HEK293 (cell line): ENCODE data around the gene NOVA2.

Experiments
- EGR2 ChIP-seq: fragments of 450-650 bp; formaldehyde crosslinking; IDR thresholded peaks from 2 replicates; pipeline ENCODE4 v1.5.1; 2016; ENCODE audit warnings: low read depth, missing biosample characterization, missing genetic modification characterization
- GLI4 ChIP-seq: fragments of 450-650 bp; formaldehyde crosslinking; IDR thresholded peaks from 2 replicates; pipeline ENCODE4 v1.5.1; 2016; ENCODE audit warnings: missing biosample characterization, missing genetic modification characterization
- KLF16 ChIP-seq: fragments of 450-650 bp; formaldehyde crosslinking; IDR thresholded peaks from 2 replicates; pipeline ENCODE4 v1.5.1; 2017; ENCODE audit warnings: missing biosample characterization, missing genetic modification characterization
- KLF8 ChIP-seq: fragments of 450-650 bp; formaldehyde crosslinking; IDR thresholded peaks from 2 replicates; pipeline ENCODE4 v1.5.1; 2016; ENCODE audit warnings: missing biosample characterization, missing genetic modification characterization
- ZBTB48 ChIP-seq: fragments of 450-650 bp; formaldehyde crosslinking; IDR thresholded peaks from 2 replicates; pipeline ENCODE4 v1.5.1; 2016; ENCODE audit warnings: missing biosample characterization, missing genetic modification characterization
- ZFP37 ChIP-seq: fragments of 450-650 bp; formaldehyde crosslinking; IDR thresholded peaks from 2 replicates; pipeline ENCODE4 v1.5.1; 2016; ENCODE audit warnings: missing biosample characterization, missing genetic modification characterization
- ZNF133 ChIP-seq: fragments of 450-650 bp; formaldehyde crosslinking; IDR thresholded peaks from 2 replicates; pipeline ENCODE4 v1.5.1; 2016; ENCODE audit warnings: missing biosample characterization, missing genetic modification characterization
- ZNF169 ChIP-seq: fragments of 450-650 bp; formaldehyde crosslinking; IDR thresholded peaks from 2 replicates; pipeline ENCODE4 v1.5.1; 2016; ENCODE audit warnings: missing biosample characterization, missing genetic modification characterization
- ZNF24 ChIP-seq: fragments of 450-650 bp; formaldehyde crosslinking; IDR thresholded peaks from 2 replicates; pipeline ENCODE4 v1.5.1; 2016; ENCODE audit warnings: missing biosample characterization, missing genetic modification characterization
- ZNF600 ChIP-seq: fragments of 450-650 bp; formaldehyde crosslinking; IDR thresholded peaks from 2 replicates; pipeline ENCODE4 v1.5.1; 2016; ENCODE audit warnings: missing biosample characterization, missing genetic modification characterization
- ZNF629 ChIP-seq: fragments of 450-650 bp; formaldehyde crosslinking; IDR thresholded peaks from 2 replicates; pipeline ENCODE4 v1.5.1; 2017; ENCODE audit warnings: missing biosample characterization, missing genetic modification characterization
- ZNF704 ChIP-seq: fragments of 450-650 bp; formaldehyde crosslinking; IDR thresholded peaks from 2 replicates; pipeline ENCODE4 v1.5.1; 2016; ENCODE audit warnings: missing biosample characterization, missing genetic modification characterization
- ZNF777 ChIP-seq: fragments of 450-650 bp; formaldehyde crosslinking; IDR thresholded peaks from 2 replicates; pipeline ENCODE4 v1.5.1; 2017; ENCODE audit warnings: missing biosample characterization, missing genetic modification characterization, borderline replicate concordance
- ZNF785 ChIP-seq: fragments of 450-650 bp; formaldehyde crosslinking; IDR thresholded peaks from 2 replicates; pipeline ENCODE4 v1.5.1; 2016; ENCODE audit warnings: missing biosample characterization, missing genetic modification characterization
- ZNF843 ChIP-seq: fragments of 450-650 bp; formaldehyde crosslinking; IDR thresholded peaks from 2 replicates; pipeline ENCODE4 v1.5.1; 2016; ENCODE audit warnings: missing biosample characterization, missing genetic modification characterization
- ZXDB ChIP-seq: fragments of 450-650 bp; formaldehyde crosslinking; IDR thresholded peaks from 2 replicates; pipeline ENCODE4 v1.5.1; 2016; ENCODE audit warnings: missing biosample characterization, missing genetic modification characterization
- TF ChIP-seq, protein P1 (sequence below): fragments of 450-650 bp; formaldehyde crosslinking; IDR thresholded peaks from 2 replicates; pipeline ENCODE4 v1.5.1; 2016; ENCODE audit warnings: missing biosample characterization, missing genetic modification characterization
- TF ChIP-seq, protein P2 (sequence below): fragments of 450-650 bp; formaldehyde crosslinking; IDR thresholded peaks from 2 replicates; pipeline ENCODE4 v1.5.1; 2016; ENCODE audit warnings: missing biosample characterization, missing genetic modification characterization, borderline replicate concordance

The NOVA2 gene

DNA sequence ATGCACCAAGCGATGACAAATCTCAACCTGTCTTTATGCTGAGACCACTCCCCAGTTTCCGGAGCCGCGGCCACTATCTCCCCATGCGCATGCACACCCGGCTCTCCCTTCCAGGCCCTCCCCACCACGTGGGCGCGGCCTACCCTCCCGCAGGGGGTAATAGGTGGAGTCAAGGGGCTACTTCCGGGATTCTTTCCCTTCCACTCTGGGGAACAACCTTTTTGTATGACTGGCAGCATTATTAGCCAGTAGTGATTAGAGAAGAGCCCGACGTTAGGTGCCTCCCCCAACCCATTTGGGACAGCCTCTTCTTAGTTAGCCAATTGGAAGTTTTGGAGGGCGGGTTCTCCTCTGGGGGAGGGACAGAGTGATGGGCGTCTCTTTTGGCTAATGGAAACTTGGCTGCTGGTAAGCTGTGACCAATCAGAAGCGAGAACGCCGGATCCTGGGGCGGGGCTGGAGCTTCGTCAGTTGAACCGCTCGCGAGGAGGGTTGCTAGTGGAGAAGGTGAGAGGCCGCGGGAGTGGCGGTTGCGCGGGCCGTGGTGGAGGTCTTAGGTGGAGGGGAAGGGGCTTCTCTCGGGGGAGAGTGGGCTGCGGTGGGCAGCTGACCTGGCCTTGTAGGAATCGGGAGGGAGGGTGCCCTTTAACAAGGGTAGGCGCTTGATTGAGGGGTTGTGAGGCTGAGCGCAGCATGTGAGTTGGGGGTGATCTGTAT, 21.5 kb upstream of the NOVA2 start, which contains the start of gene CCDC61 (continued):
- TF ChIP-seq, protein P1, sequence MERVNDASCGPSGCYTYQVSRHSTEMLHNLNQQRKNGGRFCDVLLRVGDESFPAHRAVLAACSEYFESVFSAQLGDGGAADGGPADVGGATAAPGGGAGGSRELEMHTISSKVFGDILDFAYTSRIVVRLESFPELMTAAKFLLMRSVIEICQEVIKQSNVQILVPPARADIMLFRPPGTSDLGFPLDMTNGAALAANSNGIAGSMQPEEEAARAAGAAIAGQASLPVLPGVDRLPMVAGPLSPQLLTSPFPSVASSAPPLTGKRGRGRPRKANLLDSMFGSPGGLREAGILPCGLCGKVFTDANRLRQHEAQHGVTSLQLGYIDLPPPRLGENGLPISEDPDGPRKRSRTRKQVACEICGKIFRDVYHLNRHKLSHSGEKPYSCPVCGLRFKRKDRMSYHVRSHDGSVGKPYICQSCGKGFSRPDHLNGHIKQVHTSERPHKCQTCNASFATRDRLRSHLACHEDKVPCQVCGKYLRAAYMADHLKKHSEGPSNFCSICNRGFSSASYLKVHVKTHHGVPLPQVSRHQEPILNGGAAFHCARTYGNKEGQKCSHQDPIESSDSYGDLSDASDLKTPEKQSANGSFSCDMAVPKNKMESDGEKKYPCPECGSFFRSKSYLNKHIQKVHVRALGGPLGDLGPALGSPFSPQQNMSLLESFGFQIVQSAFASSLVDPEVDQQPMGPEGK (tag by site-specific recombination), result peak; percentile 51
- TF ChIP-seq KLF8 (peak; percentile 58), ZNF24 (0 out of 2 replicates have a peak, but pooled peaks have one; percentile 39), ZBTB48 (tag by site-specific recombination) (peak; percentile 80; the same call in 1 of the 2 replicates), ZNF169 (peak; percentile 76; the same call in 1 of the 2 replicates), ZNF785 (tag by site-specific recombination) (no peak; the same call in 1 of the 2 replicates), ZNF777 (tag by site-specific recombination) (0 out of 2 replicates have a peak, but pooled peaks have one; percentile 46), KLF16 (tag by site-specific recombination) (peak; percentile 95), ZXDB (tag by site-specific recombination) (peak; percentile 80), ZFP37 (tag by site-specific recombination) (peak; percentile 88; the same call in 1 of the 2 replicates), ZNF133 (tag by site-specific recombination) (0 out of 2 replicates have a peak, but pooled peaks have one; percentile 14), GLI4 (no peak; the same call in 1 of the 2 replicates), ZNF843 (tag by site-specific recombination) (peak; percentile 54), ZNF600 (tag by site-specific recombination) (no peak), ZNF704 (no peak), EGR2 (tag by site-specific recombination) (peak; percentile 15; the same call in 1 of the 2 replicates), ZNF629 (0 out of 2 replicates have a peak, but pooled peaks have one; percentile 3)
- TF ChIP-seq, protein P2, sequence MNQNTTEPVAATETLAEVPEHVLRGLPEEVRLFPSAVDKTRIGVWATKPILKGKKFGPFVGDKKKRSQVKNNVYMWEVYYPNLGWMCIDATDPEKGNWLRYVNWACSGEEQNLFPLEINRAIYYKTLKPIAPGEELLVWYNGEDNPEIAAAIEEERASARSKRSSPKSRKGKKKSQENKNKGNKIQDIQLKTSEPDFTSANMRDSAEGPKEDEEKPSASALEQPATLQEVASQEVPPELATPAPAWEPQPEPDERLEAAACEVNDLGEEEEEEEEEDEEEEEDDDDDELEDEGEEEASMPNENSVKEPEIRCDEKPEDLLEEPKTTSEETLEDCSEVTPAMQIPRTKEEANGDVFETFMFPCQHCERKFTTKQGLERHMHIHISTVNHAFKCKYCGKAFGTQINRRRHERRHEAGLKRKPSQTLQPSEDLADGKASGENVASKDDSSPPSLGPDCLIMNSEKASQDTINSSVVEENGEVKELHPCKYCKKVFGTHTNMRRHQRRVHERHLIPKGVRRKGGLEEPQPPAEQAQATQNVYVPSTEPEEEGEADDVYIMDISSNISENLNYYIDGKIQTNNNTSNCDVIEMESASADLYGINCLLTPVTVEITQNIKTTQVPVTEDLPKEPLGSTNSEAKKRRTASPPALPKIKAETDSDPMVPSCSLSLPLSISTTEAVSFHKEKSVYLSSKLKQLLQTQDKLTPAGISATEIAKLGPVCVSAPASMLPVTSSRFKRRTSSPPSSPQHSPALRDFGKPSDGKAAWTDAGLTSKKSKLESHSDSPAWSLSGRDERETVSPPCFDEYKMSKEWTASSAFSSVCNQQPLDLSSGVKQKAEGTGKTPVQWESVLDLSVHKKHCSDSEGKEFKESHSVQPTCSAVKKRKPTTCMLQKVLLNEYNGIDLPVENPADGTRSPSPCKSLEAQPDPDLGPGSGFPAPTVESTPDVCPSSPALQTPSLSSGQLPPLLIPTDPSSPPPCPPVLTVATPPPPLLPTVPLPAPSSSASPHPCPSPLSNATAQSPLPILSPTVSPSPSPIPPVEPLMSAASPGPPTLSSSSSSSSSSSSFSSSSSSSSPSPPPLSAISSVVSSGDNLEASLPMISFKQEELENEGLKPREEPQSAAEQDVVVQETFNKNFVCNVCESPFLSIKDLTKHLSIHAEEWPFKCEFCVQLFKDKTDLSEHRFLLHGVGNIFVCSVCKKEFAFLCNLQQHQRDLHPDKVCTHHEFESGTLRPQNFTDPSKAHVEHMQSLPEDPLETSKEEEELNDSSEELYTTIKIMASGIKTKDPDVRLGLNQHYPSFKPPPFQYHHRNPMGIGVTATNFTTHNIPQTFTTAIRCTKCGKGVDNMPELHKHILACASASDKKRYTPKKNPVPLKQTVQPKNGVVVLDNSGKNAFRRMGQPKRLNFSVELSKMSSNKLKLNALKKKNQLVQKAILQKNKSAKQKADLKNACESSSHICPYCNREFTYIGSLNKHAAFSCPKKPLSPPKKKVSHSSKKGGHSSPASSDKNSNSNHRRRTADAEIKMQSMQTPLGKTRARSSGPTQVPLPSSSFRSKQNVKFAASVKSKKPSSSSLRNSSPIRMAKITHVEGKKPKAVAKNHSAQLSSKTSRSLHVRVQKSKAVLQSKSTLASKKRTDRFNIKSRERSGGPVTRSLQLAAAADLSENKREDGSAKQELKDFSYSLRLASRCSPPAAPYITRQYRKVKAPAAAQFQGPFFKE (tag by site-specific recombination), result no peak
